ENCODE data around the gene OPA3. TPM values are rescaled to one million over a fixed set of nuclear protein-coding genes. Genes with fewer than 3 reads are reported as not detected.
A peak's percentile ranks its signal among the peaks of the same experiment; 100 is the strongest.

The OPA3 gene
- total and polyA plus RNA-seq, 2 donors from 2014 or later: 8.1 to 19.1 TPM

DNA sequence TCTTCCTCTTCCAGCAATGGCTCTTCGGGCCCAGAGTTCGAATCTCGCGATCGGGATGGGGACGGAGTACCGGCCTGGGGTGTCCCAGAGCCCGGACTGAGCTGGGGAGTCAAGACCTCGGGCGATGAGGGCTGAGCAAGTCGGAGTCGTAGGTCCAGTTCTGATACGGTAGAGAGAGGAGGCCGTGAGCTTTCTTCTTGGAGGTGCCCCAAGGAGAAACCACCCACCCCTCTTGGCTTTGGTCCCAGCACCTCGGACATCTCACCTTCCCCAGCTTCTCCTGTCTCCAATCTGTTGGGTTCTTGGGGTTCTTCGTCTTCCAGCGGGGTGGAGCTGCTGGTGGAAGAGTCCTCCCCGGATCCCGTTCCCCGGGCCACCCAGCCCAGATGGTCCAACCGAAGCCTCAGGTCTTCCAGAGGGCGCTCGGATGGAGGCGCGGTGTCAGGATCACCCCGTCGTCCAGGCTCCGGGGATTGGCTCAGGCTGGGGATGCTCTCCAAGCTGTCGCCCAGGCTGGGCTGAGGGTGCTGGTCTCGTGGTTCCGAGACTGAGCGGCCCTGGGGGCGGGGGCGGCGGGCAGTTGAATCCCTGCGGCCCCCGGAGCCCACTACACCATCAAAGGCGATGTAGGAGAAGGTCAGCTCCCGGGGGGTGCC, 90.2 kb downstream of the OPA3 start:
- Histone ChIP-seq H3K27ac (ENCODE audit: low read depth in 2 of 2, low read length in 2 of 2) (no peak overlapping the region), H3K36me3 (ENCODE audit: control insufficient read depth in 2 of 3, insufficient read depth in 3 of 3, low read length in 3 of 3) (no peaks in the 10 kb centered on the region), H3K4me1 (ENCODE audit: control insufficient read depth in 2 of 3, insufficient read depth in 2 of 3, low read depth in 1 of 3, low read length in 3 of 3) (peaks cover 0 to 19% (median 0%) of the 10 kb centered on the region in 3 donors), H3K27me3 (ENCODE audit: control insufficient read depth, insufficient read depth, low read length) (peaks cover 10% of the 10 kb centered on the region), H3K9me3 (ENCODE audit: control insufficient read depth in 2 of 3, insufficient read depth in 1 of 3, low read length in 3 of 3) (no peaks in the 10 kb centered on the region), H3K4me3 (ENCODE audit: low read length in 3 of 3) (no peak overlapping the region), H3K9ac (ENCODE audit: low read length in 3 of 3) (no peak overlapping the region)
- intact Hi-C loops (cut with DNase I): no loop called here
- FAIRE-seq (no peak), DNase-seq (peak in 1 of 5 donors; percentile 50)
- TF ChIP-seq, protein P1, sequence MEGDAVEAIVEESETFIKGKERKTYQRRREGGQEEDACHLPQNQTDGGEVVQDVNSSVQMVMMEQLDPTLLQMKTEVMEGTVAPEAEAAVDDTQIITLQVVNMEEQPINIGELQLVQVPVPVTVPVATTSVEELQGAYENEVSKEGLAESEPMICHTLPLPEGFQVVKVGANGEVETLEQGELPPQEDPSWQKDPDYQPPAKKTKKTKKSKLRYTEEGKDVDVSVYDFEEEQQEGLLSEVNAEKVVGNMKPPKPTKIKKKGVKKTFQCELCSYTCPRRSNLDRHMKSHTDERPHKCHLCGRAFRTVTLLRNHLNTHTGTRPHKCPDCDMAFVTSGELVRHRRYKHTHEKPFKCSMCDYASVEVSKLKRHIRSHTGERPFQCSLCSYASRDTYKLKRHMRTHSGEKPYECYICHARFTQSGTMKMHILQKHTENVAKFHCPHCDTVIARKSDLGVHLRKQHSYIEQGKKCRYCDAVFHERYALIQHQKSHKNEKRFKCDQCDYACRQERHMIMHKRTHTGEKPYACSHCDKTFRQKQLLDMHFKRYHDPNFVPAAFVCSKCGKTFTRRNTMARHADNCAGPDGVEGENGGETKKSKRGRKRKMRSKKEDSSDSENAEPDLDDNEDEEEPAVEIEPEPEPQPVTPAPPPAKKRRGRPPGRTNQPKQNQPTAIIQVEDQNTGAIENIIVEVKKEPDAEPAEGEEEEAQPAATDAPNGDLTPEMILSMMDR (IDR thresholded peaks at IDR 0.05; ENCODE audit: borderline replicate concordance, extremely low read depth, insufficient read depth): no peak

DNA sequence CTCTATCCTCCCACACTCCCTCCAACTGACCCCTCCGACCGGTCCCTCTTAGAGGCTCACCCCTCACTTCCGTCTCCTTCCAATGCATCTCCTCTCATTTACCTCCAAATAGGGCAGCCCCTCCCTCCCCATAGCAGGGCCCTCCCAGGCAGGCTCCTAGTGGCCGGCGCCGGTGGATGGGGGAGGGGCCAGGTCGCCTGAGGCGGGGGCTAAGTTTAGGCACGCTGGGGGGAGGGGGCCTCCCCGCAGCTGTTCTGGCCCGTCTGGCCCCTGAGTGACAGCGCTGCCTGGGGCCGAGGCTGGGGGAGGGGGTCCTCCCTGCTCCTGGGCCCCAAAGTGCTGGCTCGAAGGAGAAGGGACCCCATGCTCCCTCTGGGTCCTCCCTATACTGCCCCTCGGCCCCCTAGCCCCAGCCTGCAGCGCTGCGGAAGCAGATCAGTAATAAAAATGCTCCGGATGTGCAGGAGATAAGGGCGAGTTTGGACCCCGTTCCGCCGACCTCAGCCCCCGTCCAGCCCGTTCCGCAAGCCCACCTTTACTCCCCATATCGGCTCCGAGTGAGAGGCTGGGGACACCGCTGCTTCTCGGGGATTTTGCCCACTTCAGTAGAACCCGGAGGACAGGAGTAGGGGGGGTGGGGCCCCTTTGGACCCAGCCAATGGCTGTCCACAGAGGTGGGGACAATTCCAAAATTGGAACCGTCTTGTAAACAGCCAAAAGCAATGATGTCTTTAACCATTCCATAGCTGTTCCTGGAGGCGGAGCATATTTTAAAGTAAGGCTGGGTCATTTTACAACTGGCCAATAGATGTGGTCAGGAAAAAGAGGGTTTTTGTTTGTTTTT, 91.8 kb downstream of the OPA3 start:
- peak in 4 of 5 donors; percentile 58 to 85 (median 68) for DNase-seq
- Histone ChIP-seq H3K4me3 (ENCODE audit: low read length in 3 of 3) (peak overlapping the region; percentile 47 to 64 (median 53)), H3K9ac (ENCODE audit: low read length in 3 of 3) (peak overlapping the region in 1 of 3 donors; percentile 16), H3K27ac (ENCODE audit: low read depth in 2 of 2, low read length in 2 of 2) (no peak overlapping the region), H3K36me3 (ENCODE audit: control insufficient read depth in 2 of 3, insufficient read depth in 3 of 3, low read length in 3 of 3) (no peaks in the 10 kb centered on the region), H3K9me3 (ENCODE audit: control insufficient read depth in 2 of 3, insufficient read depth in 1 of 3, low read length in 3 of 3) (no peaks in the 10 kb centered on the region), H3K4me1 (ENCODE audit: control insufficient read depth in 2 of 3, insufficient read depth in 2 of 3, low read depth in 1 of 3, low read length in 3 of 3) (peaks cover 0 to 9% (median 0%) of the 10 kb centered on the region in 3 donors), H3K27me3 (ENCODE audit: control insufficient read depth, insufficient read depth, low read length) (peaks cover 4% of the 10 kb centered on the region)
- intact Hi-C loops (cut with DNase I): no loop called here
- TF ChIP-seq, protein P1 (IDR thresholded peaks at IDR 0.05; ENCODE audit: borderline replicate concordance, extremely low read depth, insufficient read depth): no peak
- no peak for FAIRE-seq

DNA sequence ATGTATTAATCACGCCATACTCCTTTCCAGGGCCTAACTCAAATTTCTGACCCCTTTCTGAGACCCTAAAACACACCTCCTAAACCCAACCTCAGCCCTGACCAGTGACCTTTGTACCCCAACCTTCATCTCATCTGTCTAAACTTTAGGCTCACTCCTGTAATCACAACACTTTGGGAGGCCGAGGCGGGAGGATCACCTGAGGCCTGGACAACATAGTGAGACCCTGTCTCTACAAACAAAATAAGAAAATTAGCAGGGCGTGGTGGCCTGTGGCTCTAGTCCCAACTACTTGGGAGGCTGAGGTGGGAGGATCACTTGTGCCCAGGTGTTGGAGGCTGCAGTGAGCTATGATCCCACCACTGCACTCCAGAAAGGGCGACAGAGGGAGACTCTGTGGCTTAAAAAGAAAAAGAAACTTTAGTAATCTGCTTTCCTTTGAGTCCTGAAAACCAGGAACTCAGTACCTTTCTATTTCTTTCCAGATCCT, 92.4 kb downstream of the OPA3 start:
- Histone ChIP-seq H3K4me3 (ENCODE audit: low read length in 3 of 3) (peak overlapping the region in 1 of 3 donors; percentile 64), H3K4me1 (ENCODE audit: control insufficient read depth in 2 of 3, insufficient read depth in 2 of 3, low read depth in 1 of 3, low read length in 3 of 3) (peaks cover 0 to 9% (median 0%) of the 10 kb centered on the region in 3 donors), H3K27me3 (ENCODE audit: control insufficient read depth, insufficient read depth, low read length) (peaks cover 3% of the 10 kb centered on the region), H3K36me3 (ENCODE audit: control insufficient read depth in 2 of 3, insufficient read depth in 3 of 3, low read length in 3 of 3) (no peaks in the 10 kb centered on the region), H3K9ac (ENCODE audit: low read length in 3 of 3) (no peak overlapping the region), H3K9me3 (ENCODE audit: control insufficient read depth in 2 of 3, insufficient read depth in 1 of 3, low read length in 3 of 3) (no peaks in the 10 kb centered on the region), H3K27ac (ENCODE audit: low read depth in 2 of 2, low read length in 2 of 2) (no peak overlapping the region)
- TF ChIP-seq, protein P1 (IDR thresholded peaks at IDR 0.05; ENCODE audit: borderline replicate concordance, extremely low read depth, insufficient read depth): no peak
- intact Hi-C loops (cut with DNase I): no loop called here
- no peak for DNase-seq
- FAIRE-seq: no peak
